Measurements from ENCODE around the gene MYO18B.

Gene MYO18B

DNA sequence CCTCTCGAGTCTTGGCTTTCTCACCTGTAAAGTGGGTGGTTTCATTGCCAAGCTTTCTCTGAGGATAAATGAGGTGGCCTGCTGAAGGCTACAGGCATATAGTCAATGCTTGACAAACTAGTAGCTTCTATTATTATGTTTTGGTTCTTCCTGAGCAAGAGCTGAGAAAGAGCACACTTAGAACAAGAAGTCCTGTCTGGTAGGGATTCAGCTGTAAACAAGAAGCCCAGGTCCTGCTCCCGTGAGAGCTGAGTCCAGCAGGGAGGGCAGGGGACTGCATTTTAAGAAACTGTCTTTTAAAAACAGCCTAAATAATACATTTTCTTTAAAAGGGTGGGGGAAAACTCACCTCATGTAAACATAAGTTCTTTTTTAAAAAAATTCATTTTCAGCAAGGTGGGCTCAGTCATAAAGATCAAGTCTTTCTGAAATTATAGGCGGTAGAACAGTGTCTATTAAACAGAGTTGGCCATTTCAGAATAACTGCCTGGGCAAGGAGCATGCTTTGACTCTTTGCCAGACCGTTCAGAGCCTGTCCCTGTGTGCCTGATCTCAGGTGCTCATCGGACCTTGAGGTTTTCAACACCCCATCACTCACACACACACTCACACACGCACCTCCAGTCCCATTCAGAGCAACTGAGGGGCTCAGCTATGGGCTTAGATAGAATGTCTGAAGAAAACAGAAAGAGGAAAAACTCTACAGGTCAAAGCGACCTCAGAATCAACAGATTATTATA lies 29.2 kb upstream of the MYO18B start:
- DNase-seq (ENCODE audit: low spot score), result no peak

GRCh38 chr22:25714070-25714469 lies 27.9 kb upstream of the MYO18B start:
- DNase-seq (ENCODE audit: low spot score), result no peak

GRCh38 chr22:25714739-25715138 lies 27.2 kb upstream of the MYO18B start:
- DNase-seq (ENCODE audit: low spot score), result no peak

GRCh38 chr22:25716637-25717036 lies 25.4 kb upstream of the MYO18B start:
- DNase-seq (ENCODE audit: low spot score), result no peak

DNA sequence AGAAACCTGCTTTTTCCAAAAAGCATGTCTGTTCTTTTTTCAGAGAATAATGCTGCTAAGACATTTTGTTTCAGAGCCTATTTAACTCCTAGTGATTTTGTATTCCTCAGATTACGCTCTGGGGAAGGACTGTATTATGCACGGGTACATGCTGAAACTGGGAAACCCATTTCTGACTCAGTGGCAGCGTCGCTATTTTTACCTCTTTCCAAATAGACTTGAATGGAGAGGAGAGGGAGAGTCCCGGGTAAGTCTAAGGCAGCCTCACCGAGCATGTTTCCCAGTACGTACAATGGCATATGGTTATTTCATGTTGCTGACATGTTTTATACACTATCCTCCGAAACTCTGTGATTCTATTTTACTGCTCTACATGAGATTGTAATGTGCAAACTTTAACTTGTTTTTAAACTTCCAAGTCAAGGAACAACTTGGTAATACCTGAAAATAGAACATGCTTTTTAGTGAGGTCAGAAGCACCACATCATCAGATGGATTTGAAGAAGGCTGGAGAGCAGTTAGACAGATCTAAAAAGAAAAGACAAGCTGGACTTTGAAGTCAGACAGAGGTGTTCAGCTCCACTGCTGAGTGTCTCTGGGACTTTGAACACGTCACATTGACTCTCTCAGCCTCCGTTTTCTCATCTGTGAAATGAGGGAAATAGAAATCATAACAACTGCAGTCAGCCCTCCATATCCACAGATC lies 23.7 kb upstream of the MYO18B start:
- DNase-seq (ENCODE audit: low spot score), result no peak

DNA sequence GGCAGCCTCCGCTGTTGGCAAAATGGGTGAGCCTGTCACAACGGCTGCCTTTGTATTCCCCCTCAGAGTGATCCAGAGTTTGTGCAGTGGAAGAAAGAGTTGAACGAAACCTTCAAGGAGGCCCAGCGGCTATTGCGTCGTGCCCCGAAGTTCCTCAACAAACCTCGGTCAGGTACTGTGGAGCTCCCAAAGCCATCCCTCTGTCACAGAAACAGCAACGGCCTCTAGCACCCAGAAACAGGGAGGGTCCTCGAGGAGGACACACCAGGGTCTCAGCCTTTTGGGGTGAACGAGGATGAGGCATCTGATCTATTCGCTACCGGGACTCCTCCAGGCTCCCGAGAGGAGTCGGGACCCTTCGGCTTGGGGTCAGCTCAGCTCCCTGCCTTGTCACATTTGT lies 19.8 kb upstream of the MYO18B start:
- DNase-seq (ENCODE audit: low spot score), result no peak

- no peak for DNase-seq (ENCODE audit: low spot score)
Observed at GRCh38 chr22:25722626-25723025, 19.4 kb upstream of the MYO18B start.

DNA sequence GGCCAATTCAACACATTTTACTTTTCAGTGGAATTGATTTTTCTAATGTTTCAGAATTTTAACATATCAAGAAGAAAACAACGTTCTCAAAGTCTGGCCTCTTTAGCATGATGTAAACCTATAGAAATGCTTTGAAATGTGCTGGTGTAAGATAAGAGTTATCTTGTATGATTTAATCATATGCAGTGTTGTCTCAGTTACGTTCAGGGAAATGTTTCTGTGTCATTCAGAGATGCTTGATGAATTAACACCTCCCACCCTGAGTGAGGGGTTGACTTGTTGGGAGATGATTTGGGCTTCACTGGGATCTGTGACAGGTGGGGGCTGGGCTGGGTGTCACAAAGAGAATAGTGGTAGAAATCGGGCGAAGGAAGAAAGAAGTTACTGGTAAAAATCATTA lies 15.7 kb upstream of the MYO18B start:
- DNase-seq (ENCODE audit: low spot score), result no peak

- no peak for DNase-seq (ENCODE audit: low spot score)
Observed at GRCh38 chr22:25728071-25728470, 13.9 kb upstream of the MYO18B start.

- DNase-seq (ENCODE audit: low spot score), result no peak
Observed at GRCh38 chr22:25729016-25729995, 12.7 kb upstream of the MYO18B start.

DNA sequence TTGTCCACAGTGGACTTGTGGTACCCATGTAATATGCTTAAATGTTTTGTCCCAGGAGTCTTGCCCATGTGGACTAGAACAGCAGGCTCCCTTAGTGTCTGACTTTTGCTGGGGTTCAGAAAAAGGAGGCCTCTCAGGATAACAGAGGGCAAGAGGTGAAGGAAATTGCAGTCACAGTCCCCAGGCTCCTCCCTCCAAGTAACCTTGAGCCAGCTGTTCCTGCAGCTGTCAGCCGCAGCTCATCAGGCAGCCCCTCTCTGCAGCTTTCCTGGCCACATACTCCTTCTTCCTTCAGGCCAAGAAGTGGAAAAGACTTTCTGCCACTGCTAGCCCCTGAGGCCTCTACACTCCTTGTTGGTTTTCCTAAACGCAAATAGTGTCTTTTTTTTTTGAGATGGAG lies 6.3 kb upstream of the MYO18B start:
- no peak for DNase-seq (ENCODE audit: low spot score)

GRCh38 chr22:25736378-25737011 lies 5.5 kb upstream of the MYO18B start:
- no peak for DNase-seq (ENCODE audit: low spot score)

DNA sequence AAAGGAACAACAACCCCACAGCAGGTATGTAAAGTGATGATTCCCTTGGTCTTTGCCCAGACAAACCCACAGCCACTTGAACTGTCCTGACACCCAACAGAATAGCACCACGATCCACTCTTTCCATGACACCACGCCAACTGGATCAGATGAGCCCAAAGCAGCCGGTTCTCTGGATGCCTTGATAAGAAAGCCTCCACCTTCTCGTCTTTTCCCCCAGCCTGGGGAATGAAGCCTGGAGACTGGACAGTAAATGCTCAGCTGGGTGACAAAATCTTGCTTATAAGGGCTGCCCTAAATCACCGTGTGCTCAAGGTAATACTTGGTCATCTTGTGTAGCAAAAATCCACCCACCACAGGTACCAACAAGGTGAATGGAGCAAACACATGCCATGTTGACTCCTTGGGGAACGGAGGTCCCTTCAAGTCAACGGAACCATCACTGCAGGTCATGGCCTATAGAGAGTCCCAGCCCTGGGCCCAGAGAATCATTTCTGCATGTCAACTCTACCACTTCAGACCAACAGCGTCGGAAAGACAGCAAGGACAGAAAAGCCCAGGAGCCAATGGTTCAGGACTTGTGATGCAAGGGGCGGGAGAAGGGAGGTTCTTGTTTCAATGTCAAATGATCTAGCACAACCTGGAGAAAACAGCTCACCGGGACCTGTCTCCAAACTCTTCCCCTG lies 2.2 kb upstream of the MYO18B start:
- DNase-seq (ENCODE audit: low spot score), result no peak

DNA sequence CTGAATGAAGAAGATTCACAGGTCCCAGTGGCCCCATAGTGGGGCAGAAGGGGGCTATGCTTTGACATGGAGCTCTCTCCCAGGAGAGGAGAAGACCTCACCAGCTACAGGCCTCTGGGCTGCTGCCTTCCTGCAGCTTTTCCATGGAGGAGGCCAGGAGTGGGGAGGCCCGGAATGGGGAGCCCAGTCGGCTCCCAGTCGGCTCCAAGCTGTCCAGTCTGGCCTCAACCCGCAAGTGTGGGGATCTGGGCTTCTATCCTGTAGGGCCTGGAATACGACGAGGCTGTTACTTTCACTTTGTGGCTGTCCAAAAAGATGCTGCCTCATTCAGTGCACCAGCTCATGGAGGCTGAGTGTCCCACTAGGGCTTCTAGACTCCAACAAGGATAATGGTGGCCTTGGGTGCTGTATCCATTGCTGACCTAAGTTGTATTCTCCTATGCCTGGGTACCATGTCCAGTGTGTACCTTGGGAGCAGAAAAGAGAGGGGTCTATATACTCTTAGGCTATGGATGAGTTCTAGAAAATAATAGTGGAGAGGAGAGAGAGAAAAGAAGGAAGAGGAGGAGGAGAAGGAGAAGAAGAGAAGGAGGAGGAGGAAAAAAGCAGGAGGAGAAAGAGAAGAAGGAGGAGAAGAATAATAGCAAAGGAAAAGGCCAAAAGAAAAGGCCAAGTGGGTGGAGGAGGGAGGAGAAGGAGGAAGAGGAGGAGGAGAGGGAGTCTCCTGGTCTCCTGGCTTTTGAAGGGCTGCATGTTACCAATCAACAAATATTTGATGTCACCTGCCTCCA lies 1.1 kb downstream of the MYO18B start:
- no peak for DNase-seq (ENCODE audit: low spot score)

DNA sequence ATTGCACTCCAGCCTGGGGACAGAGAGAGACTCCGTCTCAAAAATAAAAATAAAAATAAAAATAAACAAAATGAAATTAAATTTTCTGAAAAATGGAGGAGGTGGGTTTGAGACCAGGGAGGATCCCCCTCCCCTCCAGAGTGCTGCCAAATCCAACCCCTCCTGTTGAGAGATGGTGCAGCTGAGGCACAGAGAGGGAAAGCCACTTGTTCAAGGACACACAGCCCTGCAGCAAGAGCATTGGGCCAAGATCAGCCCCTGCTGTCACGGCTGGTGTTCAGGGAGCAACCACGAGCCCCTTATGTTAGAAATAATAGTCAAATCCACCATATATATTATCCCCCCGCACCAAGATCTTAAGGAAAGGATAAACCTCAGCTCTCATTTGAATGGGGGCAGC lies 2.7 kb downstream of the MYO18B start:
- DNase-seq (ENCODE audit: low spot score), result no peak

GRCh38 chr22:25745341-25746011 lies 3.5 kb downstream of the MYO18B start:
- DNase-seq (ENCODE audit: low spot score), result no peak

GRCh38 chr22:25746012-25746373 lies 4.0 kb downstream of the MYO18B start:
- DNase-seq (ENCODE audit: low spot score), result no peak

DNA sequence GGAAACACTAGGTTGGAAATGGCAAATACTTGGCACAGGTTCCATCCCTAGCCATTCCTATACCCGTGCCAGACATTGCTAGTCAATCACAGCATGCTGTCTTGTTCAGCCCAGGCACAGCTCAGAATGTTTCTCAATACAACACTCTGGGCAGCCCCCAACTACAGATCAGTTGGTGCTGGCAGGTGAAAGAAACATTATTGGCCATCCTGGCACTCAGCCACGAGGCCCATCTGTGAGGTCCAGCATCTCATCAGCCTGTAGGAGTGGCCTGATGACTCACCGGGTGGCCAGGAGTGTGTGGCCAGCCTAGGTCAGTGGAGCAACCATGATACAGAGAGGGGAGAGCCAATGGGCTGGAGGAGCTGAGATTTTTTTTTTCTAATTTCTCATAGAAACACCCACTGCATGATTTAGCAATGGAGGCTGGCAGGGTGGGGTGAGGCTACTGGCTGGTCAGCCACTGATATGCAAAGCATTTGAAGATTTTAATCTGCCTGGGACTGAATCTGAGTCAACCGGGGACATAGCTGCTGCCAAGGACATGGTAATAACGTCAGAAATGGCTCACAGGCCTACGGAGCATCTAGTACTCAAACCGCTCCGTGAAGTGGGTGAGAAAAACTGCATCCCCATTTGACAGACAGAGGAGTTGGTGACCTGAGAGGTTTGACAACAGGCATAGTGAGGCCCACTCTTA lies 5.4 kb downstream of the MYO18B start:
- DNase-seq (ENCODE audit: low spot score), result no peak

DNA sequence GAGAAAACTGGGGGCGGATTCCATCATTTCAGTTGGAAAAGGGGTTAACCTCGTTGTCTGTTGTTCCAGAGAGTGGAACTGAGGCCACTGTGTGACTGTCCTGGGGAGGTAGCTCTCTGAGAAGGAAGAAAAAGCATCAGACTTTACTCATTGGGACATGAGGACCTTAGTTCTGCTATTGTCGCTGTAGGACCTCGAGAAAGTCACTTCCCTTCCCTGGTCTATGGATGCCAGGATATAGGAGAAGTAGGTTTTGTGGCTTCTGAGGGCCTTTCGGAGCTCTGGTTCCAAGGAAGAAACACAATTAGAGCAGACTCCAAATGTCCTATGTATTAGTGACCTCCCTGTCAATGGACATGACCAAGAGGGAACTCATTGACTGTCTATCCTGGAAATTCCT lies 6.2 kb downstream of the MYO18B start:
- no peak for DNase-seq (ENCODE audit: low spot score)

GRCh38 chr22:25748704-25749103 lies 6.7 kb downstream of the MYO18B start:
- DNase-seq (ENCODE audit: low spot score), result no peak
